HG03469 (cell line): ENCODE measurements around the gene SLC4A5.

ENCODE experiments used
- ATAC-seq: cut with Tn5 transposase; IDR thresholded peaks from one replicate; pipeline ENCODE4 v1.9.1; 2021; ENCODE audit warnings: mild to moderate bottlenecking, moderate library complexity, moderate number of reproducible peaks; ENCODE audit not compliant: unreplicated experiment

The SLC4A5 gene

GRCh38 chr2:74317701-74318100 lies 25.5 kb downstream of the SLC4A5 start:
- no peak for ATAC-seq

DNA sequence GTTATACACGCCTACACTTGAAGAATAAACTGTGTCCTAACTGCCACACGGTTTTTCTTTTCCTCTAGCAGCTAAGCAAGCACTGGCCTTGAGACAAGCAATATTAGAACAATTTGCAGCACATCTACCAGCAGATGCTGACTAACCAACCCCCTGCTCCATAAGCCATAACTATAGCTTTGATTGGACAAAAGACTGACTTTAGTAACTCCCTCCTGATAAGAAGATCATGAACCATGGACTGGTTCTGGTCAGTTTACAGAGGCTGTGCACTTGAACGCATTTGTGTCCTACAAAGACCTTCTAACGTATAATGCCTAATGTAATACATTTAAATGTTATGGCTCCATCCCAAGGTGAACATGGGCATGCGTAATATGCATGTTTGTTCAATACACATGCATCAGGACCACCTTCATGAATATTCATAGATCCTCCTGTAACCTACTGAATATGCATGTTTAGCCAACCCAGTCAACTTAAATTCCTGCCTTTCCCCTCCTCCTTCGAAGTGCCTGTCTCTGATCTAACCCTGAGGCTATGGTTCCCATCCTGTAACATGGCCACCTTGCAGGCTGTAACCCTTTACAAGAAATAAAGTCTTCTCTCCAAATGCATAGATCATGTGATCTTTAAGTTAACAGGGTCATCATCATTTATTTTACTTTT lies 26.5 kb downstream of the SLC4A5 start:
- ATAC-seq: no peak

DNA sequence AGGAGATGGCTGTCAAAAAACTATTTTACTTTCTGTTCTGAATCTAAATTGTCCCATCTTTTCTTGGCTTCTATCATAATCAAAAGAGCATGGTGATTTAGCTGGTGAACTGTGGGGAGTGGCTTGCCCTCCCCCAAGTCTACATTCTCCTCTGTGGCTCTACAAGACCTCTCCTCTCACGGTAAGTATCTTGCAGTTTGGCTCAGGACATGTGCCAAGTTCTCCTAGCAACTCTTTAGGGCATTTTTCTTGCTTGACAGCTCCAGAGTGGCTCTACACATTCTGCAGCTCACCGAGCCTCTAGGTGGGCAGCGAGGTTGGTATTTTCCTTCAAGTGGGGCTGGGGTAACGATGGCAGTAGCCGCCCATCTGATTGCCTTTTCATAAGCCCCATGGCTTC lies 29.1 kb downstream of the SLC4A5 start:
- no peak for ATAC-seq

GRCh38 chr2:74313497-74313896 lies 29.7 kb downstream of the SLC4A5 start:
- ATAC-seq: no peak

DNA sequence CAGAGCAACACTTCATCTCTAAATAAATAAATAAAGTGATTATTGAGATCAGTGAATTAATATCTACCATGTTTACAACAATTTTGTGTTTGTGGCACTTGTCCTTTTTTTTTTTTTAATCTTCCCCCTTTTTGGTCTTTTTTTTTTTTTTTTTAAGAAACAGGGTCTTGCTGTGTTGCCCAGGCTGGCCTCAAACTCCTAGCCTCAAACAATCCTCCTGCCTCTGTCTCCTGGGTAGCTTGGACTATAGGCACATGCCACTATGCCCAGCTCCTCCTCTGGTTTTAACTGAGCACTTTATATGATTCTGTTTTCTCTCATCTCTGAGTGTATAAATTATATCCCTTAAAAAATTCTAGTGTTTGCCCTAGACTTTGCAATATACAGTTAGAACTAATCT lies 30.3 kb downstream of the SLC4A5 start:
- ATAC-seq: no peak

DNA sequence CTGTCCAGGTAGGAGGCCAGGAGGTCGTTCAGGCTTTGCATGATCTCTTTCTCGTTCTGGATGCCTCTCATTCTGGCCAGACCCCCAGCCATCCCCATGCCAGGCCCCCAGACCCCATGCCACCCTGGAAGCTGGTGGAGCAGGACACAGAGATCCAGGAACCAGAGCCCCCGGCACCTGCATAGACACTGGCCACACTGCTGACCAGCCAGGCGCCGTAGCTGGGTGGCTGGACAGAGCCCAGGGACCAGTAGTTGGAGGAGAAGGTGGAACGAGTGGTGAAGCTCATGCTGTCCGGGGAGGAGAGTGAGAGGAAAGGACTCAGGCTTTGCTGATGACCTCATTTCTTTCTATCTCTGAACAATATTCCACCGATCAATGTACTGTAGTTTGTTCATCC lies 35.5 kb downstream of the SLC4A5 start:
- no peak for ATAC-seq

DNA sequence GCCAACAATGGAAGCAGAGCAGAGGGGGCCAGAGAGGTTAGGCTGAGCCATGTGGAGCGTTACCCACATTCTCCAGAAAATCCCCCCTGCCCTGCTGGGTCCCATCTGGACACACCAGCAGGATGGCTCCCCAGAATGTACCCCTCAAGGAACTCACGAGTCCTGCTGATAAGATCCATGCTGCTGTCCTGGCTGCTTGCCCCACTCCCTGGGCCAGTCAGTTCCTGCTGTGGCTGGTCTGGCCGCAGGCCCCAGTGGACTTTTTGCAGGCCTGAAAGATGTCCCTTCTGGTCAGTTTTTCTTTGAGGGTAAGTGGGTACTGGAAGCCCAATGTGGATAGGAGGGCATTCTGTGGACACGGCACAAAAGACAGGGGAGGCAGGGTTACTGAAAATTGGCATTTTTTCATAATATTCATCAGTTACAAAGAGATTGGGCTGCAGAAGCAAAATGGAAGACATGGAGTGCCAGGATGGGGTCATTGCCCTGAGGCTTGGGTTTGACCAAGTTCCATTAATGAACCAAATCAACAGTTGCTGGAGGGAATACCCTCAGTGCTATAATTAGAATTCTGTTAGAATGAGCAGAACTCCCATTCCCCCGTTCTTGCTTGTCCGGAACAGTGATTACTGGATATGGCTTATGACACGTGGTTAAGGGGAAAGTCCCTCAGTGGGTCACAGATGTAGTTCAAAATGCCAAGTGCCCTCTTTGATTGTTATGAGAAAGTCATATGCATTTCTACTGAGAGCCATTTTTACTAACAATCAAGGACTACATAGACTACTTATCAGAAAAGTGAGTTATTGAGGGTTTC lies 38.7 kb downstream of the SLC4A5 start:
- no peak for ATAC-seq

GRCh38 chr2:74302865-74303264 lies 40.4 kb downstream of the SLC4A5 start:
- ATAC-seq: no peak

GRCh38 chr2:74301262-74301661 lies 42.0 kb downstream of the SLC4A5 start:
- ATAC-seq: no peak

- ATAC-seq: no peak
Measured at GRCh38 chr2:74300506-74300905, 42.7 kb downstream of the SLC4A5 start.

GRCh38 chr2:74297950-74298349 lies 45.3 kb downstream of the SLC4A5 start:
- no peak for ATAC-seq

DNA sequence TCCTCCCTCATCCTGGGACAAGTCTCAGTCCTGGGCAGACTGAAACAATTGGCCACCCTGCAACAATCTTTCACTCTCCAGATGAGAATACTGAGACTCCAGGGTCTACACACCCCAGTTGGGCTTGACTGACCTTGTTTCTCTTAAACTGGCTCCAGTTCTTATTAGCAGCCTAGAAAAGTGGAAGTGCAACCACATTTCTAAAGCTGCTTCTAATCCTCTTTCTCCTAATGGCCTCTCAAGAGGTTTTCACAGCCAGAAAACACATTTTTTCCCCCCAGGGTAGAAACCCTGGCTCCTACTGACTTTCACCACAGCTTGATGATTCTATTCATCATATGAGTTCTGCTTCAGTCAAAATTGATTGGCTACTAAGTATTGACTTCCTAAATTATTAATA lies 45.8 kb downstream of the SLC4A5 start:
- ATAC-seq: no peak

GRCh38 chr2:74293191-74293991 lies 49.8 kb downstream of the SLC4A5 start:
- no peak for ATAC-seq

GRCh38 chr2:74292751-74293150 lies 50.5 kb downstream of the SLC4A5 start:
- no peak for ATAC-seq

DNA sequence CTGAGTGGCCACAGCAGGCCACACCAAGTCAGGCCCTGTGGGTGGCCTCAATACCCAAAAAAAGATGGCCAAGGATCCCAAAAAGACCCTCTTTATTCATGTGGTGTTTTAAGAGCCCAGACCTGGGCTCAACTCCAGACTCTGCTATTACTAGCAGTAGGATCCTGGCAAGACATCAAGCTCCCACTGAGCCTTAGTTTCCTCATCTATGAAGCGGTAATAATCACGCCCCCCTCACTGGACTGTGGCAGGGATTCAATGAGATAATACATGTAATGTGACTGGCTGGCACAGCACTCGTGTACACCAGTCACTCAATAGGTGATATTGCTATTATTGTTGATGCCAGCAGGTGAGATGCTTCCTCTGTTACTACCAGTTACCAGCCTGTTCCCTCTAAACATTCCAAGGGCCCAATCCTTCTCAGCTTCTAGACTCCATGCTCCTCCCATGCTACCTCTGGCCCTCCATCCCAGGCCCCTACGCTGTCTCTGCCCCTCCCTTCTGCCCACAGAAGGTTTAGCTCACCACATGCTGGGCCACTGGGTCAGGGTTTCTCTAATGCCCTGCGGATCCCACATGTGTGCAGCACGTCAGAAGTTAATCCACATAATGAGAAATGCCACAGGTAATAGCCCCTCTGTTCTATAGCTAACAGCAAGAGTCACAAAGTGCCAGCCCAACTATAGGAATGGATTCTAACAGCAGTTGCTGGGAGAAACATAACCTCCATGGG lies 51.2 kb downstream of the SLC4A5 start:
- ATAC-seq: no peak

DNA sequence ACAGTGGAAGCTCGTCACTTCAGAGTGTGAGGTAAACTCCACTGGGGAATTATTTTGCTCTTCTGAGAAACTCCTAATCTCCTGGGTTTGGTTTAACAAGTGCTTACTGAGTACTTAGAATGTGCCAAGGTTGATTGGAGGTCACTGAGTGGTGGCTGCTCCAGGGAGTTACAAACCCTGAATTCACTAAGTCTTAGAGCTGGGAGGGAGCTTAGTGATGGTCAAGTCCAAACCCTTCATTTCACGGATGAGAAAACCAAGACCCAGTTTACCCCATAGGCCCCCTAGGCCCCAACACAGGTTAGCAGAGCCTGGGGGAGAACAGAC lies 52.0 kb downstream of the SLC4A5 start:
- no peak for ATAC-seq

DNA sequence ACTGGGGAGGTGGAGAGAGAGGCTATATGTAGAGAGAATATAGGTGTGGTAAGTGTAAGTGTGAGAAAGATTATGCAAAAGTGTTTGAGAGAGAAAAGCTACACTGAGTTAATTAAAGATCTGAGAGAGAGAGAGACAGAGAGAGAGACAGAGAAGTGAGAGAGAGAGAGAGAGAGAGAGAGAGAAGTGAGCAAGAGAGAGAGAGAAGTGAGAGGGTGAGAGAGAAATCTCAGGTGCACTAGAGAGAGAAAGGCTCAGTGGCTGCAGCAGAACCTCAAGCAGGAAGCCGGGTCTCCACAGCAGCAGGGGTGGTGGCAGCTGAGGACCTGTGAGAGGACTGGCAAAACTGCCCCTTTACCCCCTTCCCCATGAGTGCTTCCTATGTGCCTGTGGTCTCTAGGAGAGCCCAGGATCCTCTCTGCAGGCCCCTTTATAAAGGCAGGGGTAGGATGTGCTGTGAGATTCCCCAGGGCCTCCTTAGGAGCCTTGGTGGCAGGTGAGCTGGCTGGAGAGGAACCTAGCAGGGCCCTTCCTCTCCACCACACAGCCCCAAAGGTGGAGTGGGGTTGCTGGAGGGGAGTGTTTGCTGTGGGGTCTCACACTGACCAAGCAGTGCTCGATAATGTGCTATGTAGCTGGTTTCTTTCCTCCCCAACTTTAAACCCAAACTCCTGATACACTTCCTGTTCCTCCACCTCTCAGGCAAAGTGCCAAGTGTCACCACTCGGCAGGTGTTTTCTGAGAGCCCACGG lies 52.6 kb downstream of the SLC4A5 start:
- ATAC-seq: no peak

DNA sequence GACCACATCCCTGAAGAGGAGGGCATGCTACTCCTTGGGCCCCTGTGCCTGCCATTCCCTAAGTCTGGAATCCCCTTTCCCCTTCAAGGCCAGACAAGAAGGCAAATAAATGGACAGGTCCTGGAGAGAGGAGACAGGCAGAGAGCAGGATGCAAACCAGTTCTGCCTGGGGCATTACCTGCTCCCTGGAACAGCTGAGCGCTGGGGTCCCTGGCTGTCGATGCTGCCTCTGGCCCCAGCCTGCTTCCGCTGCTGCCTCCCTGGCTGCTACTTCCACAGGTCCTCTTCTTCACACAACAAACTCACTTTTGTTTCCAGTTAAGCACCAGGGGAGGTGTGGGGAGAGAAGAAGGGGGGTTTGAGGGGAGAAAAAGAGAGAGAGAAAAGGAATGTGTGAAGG lies 53.1 kb downstream of the SLC4A5 start:
- ATAC-seq: no peak

- no peak for ATAC-seq
Measured at GRCh38 chr2:74286725-74287124, 56.5 kb downstream of the SLC4A5 start.
